Anterior cingulate cortex (tissue), 58 donors: Measurements from ENCODE around the gene CCL22.

ENCODE experiments used
- DNase-seq, 58 donors: peaks; one replicate each; lab custom pipeline; 2025; lab: John Stamatoyannopoulos, UW

Gene CCL22

GRCh38 chr16:57345666-57346204 is 12.8 kb upstream of the CCL22 start:
- DNase-seq = no peak

GRCh38 chr16:57347858-57348257 is 10.7 kb upstream of the CCL22 start:
- DNase-seq = no peak

- no peak for DNase-seq
Measured at GRCh38 chr16:57348327-57348726, 10.3 kb upstream of the CCL22 start.

- no peak for DNase-seq
Measured at GRCh38 chr16:57349212-57350031, 9.2 kb upstream of the CCL22 start.

GRCh38 chr16:57352636-57353047 is 5.9 kb upstream of the CCL22 start:
- no peak for DNase-seq

- no peak for DNase-seq
Measured at GRCh38 chr16:57354311-57354710, 4.3 kb upstream of the CCL22 start.

GRCh38 chr16:57355898-57356414 is 2.6 kb upstream of the CCL22 start:
- no peak for DNase-seq

- no peak for DNase-seq
Measured at GRCh38 chr16:57356547-57356946, 2.0 kb upstream of the CCL22 start.

- no peak for DNase-seq
Measured at GRCh38 chr16:57357330-57358085, 1.1 kb upstream of the CCL22 start.

- DNase-seq = no peak
Measured at GRCh38 chr16:57358086-57358420, 530 bp upstream of the CCL22 start.

GRCh38 chr16:57360321-57360935 is 1.8 kb downstream of the CCL22 start:
- DNase-seq = no peak

GRCh38 chr16:57361404-57361803 is 2.8 kb downstream of the CCL22 start:
- DNase-seq = no peak

GRCh38 chr16:57364143-57364542 is 5.6 kb downstream of the CCL22 start:
- no peak for DNase-seq

- no peak for DNase-seq
Measured at GRCh38 chr16:57366544-57367040, 8.0 kb downstream of the CCL22 start.

- no peak for DNase-seq
Measured at GRCh38 chr16:57367116-57367752, 8.7 kb downstream of the CCL22 start.

- no peak for DNase-seq
Measured at GRCh38 chr16:57371494-57372371, 13.2 kb downstream of the CCL22 start.

- DNase-seq = peak in 56 of 58 donors; percentile 32 to 93 (median 75)
Measured at GRCh38 chr16:57372372-57373116, 14.0 kb downstream of the CCL22 start, which contains the start of gene CX3CL1. CX3CL1 (plus strand) TSS chr16:57372490; CDS start chr16:57372569, 79 bp downstream.
